ENCODE data around the gene KCNIP3. TPM values are rescaled to one million over a fixed set of nuclear protein-coding genes. Genes with fewer than 3 reads are reported as not detected.

The KCNIP3 gene
- total and polyA plus RNA-seq, 12 donors: 2.1 to 8.0 (median 3.9) TPM

DNA sequence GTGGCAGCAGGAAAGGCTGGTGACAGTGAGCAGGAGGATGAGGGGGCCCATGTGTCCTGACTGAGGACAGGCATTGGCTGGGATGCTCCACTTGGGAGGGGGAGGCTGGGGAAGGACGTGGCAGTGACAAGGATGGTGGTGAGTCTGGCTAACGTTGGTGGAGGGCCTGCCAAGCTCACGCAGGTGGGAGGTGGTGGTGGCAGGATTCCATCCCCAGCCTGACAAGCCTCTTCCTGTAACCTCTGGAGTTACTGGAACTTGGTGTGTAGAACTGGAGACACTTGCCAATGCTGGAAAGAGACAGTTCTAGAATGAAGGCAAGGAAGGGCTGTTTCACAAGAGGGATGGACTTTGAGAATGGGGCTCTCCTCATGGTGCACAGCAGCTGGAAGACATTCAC, 14.7 kb upstream of the KCNIP3 start:
- DNase-seq: no peak
- no peak for ATAC-seq
- Histone ChIP-seq H3K4me1 (no peaks in the 10 kb centered on the region), H3K9me3 (no peaks in the 10 kb centered on the region), H3K27me3 (no peaks in the 10 kb centered on the region), H3K27ac (no peak overlapping the region), H3K36me3 (no peaks in the 10 kb centered on the region), H3K4me3 (no peak overlapping the region)
- 51 to 53% methylated on average over 3 of the region's 3 CpGs for WGBS, 2 donors
- TF ChIP-seq CTCF (IDR thresholded peaks at IDR 0.05): no peak
- intact Hi-C loops (cut with DNase I): no loop called here

DNA sequence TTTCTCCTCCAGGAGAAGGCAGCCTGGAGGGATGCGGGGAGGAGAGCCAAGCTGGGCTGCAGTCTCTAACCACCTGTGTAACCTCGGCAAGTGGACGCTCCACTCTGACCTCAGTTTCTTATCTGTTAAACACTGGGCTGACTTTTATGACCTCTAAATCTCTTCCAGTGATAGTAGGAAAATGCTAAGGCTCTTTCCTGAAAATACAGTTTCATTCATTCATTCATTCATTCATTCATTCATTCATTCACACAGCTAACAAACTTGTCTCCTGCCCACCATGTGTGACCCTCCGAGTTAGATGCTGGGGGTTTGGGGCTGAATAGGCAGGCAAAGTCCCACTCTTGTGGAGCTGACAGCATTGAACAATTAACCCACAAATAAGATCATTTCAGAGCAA, 13.6 kb upstream of the KCNIP3 start:
- ATAC-seq (no peak), DNase-seq (no peak)
- 89 to 93% methylated on average over 4 of the region's 4 CpGs for whole genome bisulfite sequencing, 2 donors
- Histone ChIP-seq H3K27ac (no peak overlapping the region), H3K9me3 (no peaks in the 10 kb centered on the region), H3K4me1 (no peaks in the 10 kb centered on the region), H3K27me3 (no peaks in the 10 kb centered on the region), H3K36me3 (no peaks in the 10 kb centered on the region), H3K4me3 (no peak overlapping the region)
- TF ChIP-seq CTCF (IDR thresholded peaks at IDR 0.05): no peak
- intact Hi-C loops (cut with DNase I): no loop called here

DNA sequence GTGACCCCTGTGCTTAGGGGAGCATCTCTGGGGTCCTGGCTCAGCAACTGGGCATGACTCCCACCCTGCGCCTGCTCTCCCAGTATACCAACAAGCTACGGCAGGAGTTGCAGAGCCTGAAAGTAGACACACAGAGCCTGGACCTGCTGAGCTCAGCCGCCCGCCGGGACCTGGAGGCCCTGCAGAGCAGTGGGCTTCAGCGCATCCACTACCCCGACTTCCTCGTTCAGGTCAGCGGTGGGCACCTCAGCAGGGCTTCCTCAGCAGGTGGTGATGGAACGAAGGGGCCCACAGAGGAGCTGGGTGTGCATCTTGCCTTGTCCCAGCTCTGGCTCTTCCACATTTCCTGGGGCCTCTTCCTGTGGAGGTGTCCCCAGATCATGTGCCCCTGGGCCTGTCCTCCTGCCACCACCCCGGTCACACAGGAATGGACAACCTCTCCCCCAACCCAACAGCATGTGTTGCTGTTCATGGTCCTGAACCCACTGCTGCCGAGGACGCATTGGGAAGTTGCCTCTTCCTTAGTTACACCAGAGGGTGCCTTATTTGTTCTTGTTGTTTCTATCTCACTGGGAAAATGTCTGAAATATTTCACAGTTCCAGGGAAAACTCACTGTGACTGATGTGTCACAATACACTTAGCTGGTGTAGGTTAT, 12.1 kb upstream of the KCNIP3 start:
- Histone ChIP-seq H3K9me3 (peaks cover 0 to 3% (median 0%) of the 10 kb centered on the region in 11 donors), H3K27ac (no peak overlapping the region), H3K27me3 (no peaks in the 10 kb centered on the region), H3K4me3 (no peak overlapping the region), H3K36me3 (no peaks in the 10 kb centered on the region), H3K4me1 (no peaks in the 10 kb centered on the region)
- WGBS, 2 donors: 90 to 92% methylated on average over 13 of the region's 13 CpGs
- intact Hi-C loops (cut with DNase I): no loop called here
- DNase-seq (no peak), ATAC-seq (no peak)
- no peak for TF ChIP-seq CTCF (IDR thresholded peaks at IDR 0.05)

DNA sequence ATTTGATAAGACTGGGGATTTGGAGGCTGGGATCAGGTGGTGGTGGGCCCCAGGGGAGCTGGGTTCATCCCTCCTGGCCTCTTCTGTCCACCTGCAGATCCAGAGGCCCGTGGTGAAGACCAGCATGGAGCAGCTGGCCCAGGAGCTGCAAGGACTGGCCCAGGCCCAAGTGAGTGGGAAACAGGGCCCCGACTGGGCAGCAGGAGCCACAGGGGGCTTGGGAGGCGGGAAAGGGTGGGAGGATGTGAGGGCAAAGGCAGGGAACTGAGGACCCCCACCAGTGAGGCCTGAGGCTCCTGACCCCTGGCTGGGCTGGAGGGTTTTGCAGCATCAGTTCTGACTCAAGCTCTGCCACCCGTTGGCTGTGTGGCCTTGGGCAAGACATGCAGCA, 11.6 kb upstream of the KCNIP3 start:
- Histone ChIP-seq H3K4me3 (no peak overlapping the region), H3K27ac (no peak overlapping the region), H3K36me3 (no peaks in the 10 kb centered on the region), H3K9me3 (peaks cover 0 to 8% (median 5%) of the 10 kb centered on the region in 11 donors), H3K27me3 (no peaks in the 10 kb centered on the region), H3K4me1 (no peaks in the 10 kb centered on the region)
- ATAC-seq: no peak
- DNase-seq: no peak
- intact Hi-C loops (cut with DNase I): no loop called here
- WGBS, 2 donors: 61 to 66% methylated on average over 4 of the region's 4 CpGs
- no peak for TF ChIP-seq CTCF (IDR thresholded peaks at IDR 0.05)
